Gastroesophageal sphincter (tissue), 3 donors: ENCODE measurements around the gene COQ7.

Source experiments
- CTCF ChIP-seq, 4 experiments: fragments of 200-600 bp in 2 of 4; fragments of 450-650 bp in 2 of 4; sonication (generic) in 1 of 4; IDR thresholded peaks; one replicate each; pipeline ENCODE4 v1.5.1; 2017 to 2019; ENCODE audit warnings: antibody characterized with exemption in 4 of 4, mild to moderate bottlenecking in 2 of 4, moderate library complexity in 2 of 4
- EP300 ChIP-seq: sonication (generic); formaldehyde crosslinking; IDR thresholded peaks from one replicate; pipeline ENCODE4 v1.6.1; 2017; ENCODE audit warnings: antibody characterized with exemption, mild to moderate bottlenecking
- POLR2A ChIP-seq, 2 donors: fragments of 450-650 bp; IDR thresholded peaks; one replicate each; pipeline ENCODE4 v1.6.1; 2017; ENCODE audit warnings: antibody characterized with exemption in 2 of 2, mild to moderate bottlenecking in 2 of 2, moderate library complexity in 1 of 2
- POLR2AphosphoS5 ChIP-seq: sonication (generic); formaldehyde crosslinking; IDR thresholded peaks from one replicate; pipeline ENCODE4 v1.6.1; 2017; ENCODE audit warnings: antibody characterized with exemption

GRCh38 chr16:19027416-19027815, 40.0 kb upstream of the COQ7 start:
- TF ChIP-seq EP300 (no peak), CTCF (IDR thresholded peaks at IDR 0.05) (no peak), POLR2A (IDR thresholded peaks at IDR 0.05) (no peak), POLR2AphosphoS5 (no peak)
